Hematopoietic multipotent progenitor cell treated with erythropoietin and hydrocortisone succinate and interleukin-3 and kit ligand, for 8 days (in vitro differentiated cells): ENCODE measurements around the gene PTH1R.

Experiments
- DNase-seq: peaks from one replicate; pipeline ENCODE4 v3.0.0-alpha.2; 2015

PTH1R gene

GRCh38 chr3:46850468-46850779 is 27.1 kb upstream of the PTH1R start:
- no peak for DNase-seq

- DNase-seq = no peak
These were observed 25.9 kb upstream of the PTH1R start for GRCh38 chr3:46851364-46852333.

GRCh38 chr3:46852334-46852720 is 25.2 kb upstream of the PTH1R start:
- no peak for DNase-seq

- no peak for DNase-seq
These were observed 24.6 kb upstream of the PTH1R start for GRCh38 chr3:46852839-46853355.

- peak; percentile 59 for DNase-seq
These were observed 23.8 kb upstream of the PTH1R start for GRCh38 chr3:46853441-46854415.

- DNase-seq = no peak
These were observed 22.9 kb upstream of the PTH1R start for GRCh38 chr3:46854555-46854991.

GRCh38 chr3:46856576-46857471 is 20.7 kb upstream of the PTH1R start:
- no peak for DNase-seq

- no peak for DNase-seq
These were observed 19.8 kb upstream of the PTH1R start for GRCh38 chr3:46857485-46858341.

- no peak for DNase-seq
These were observed 19.1 kb upstream of the PTH1R start for GRCh38 chr3:46858456-46858855.

- DNase-seq = no peak
These were observed 18.4 kb upstream of the PTH1R start for GRCh38 chr3:46859001-46859710.

- DNase-seq = peak; percentile 29
These were observed 17.3 kb upstream of the PTH1R start for GRCh38 chr3:46860017-46860809.

- DNase-seq = no peak
These were observed 16.5 kb upstream of the PTH1R start for GRCh38 chr3:46860810-46861604.

- no peak for DNase-seq
These were observed 15.7 kb upstream of the PTH1R start for GRCh38 chr3:46861605-46862368.

GRCh38 chr3:46862369-46863025 is 15.0 kb upstream of the PTH1R start:
- no peak for DNase-seq

GRCh38 chr3:46863261-46863782 is 14.2 kb upstream of the PTH1R start, which contains the start of gene MYL3:
MYL3 (minus strand) TSS chr3:46863444; CDS start chr3:46863390, 54 bp downstream.
- DNase-seq = no peak

- no peak for DNase-seq
These were observed 13.2 kb upstream of the PTH1R start for GRCh38 chr3:46864061-46864881.
